Osteoblast (primary cell): Measurements from ENCODE around the gene MASP1. TPM values are rescaled to one million over a fixed set of nuclear protein-coding genes. Genes with fewer than 3 reads are reported as not detected.

Source experiments
- DNase-seq: peaks from one replicate; pipeline ENCODE4 v3.0.0; 2011; ENCODE audit warnings: low spot score, mixed read lengths; ENCODE audit not compliant: insufficient read length; ENCODE audit errors: missing footprints
- H2AFZ ChIP-seq: 2 replicates; pipeline ENCODE4 v1.6.0; 2011; ENCODE audit warnings: mild to moderate bottlenecking, low read length
- H3K27ac ChIP-seq: 2 replicates; pipeline ENCODE4 v1.5.1; 2011; ENCODE audit warnings: mild to moderate bottlenecking, low read depth, low read length, moderate library complexity
- H3K27me3 ChIP-seq: 2 replicates; pipeline ENCODE4 v1.6.0; 2012; ENCODE audit warnings: mild to moderate bottlenecking, control low read depth, inconsistent platforms, low read length, moderate library complexity; ENCODE audit not compliant: insufficient read depth
- H3K36me3 ChIP-seq: 2 replicates; pipeline ENCODE4 v1.5.1; 2011; ENCODE audit warnings: mild to moderate bottlenecking, low read length, control low read depth, moderate library complexity; ENCODE audit not compliant: insufficient read depth
- H3K4me1 ChIP-seq: 2 replicates; pipeline ENCODE4 v1.5.1; 2011; ENCODE audit warnings: mild to moderate bottlenecking, low read length, control low read depth, moderate library complexity; ENCODE audit not compliant: insufficient read depth
- H3K4me2 ChIP-seq: 2 replicates; pipeline ENCODE4 v1.6.0; 2011; ENCODE audit warnings: mild to moderate bottlenecking, low read length; ENCODE audit not compliant: insufficient read depth
- H3K4me3 ChIP-seq: fragments of 200-600 bp; sonication (generic); 3 replicates; pipeline ENCODE4 v1.5.1; 2012; ENCODE audit warnings: mild to moderate bottlenecking, low read length, inconsistent platforms; ENCODE audit not compliant: insufficient read depth
- H3K79me2 ChIP-seq: 2 replicates; pipeline ENCODE4 v1.6.0; 2012; ENCODE audit warnings: mild to moderate bottlenecking, low read length, control low read depth, inconsistent platforms; ENCODE audit not compliant: insufficient read depth
- H3K9me3 ChIP-seq: 2 replicates; pipeline ENCODE4 v1.5.1; 2011; ENCODE audit warnings: low read depth, low read length, control low read depth
- H4K20me1 ChIP-seq: 2 replicates; pipeline ENCODE4 v1.6.0; 2012; ENCODE audit warnings: mild to moderate bottlenecking, low read length, control low read depth; ENCODE audit not compliant: insufficient read depth
- total RNA-seq: library from RNA; depleted of rRNA; stranded (reverse); fragments of >200 nt; gene quantifications from 2 replicates; pipeline ENCODE4 v1.2.3, GENCODE V29; 2012
- TF ChIP-seq, protein P1 (sequence below): IDR thresholded peaks from 2 replicates; pipeline ENCODE4 v1.5.1; 2011; ENCODE audit warnings: mild to moderate bottlenecking, low read depth, low read length, moderate library complexity; ENCODE audit errors: extremely low read depth

MASP1 gene
- total RNA-seq, 1 donor, result 1.4 TPM

DNA sequence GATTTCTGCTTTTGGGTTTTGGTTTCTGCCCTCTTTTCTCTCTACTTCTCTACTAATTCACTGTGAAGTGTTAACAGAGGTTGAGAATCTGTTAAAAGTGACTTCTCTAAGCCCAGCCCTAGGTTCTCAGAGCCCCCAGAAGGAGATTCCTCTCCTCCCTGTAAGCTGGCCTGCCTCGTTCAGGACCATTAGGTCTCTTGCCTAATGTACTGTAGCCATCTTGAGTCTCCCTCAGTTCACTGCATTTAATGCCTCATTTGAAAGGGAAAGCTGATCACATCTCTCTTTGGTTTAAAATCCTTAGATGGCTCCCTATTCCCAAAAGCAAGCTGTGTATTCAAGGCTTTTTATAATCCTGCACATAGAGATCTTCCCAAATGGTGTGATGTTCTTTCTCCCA lies 77.9 kb downstream of the MASP1 start:
- Histone ChIP-seq H2AFZ (no peak overlapping the region), H3K4me1 (peaks cover 26% of the 10 kb centered on the region), H3K4me3 (no peak overlapping the region), H3K79me2 (no peaks in the 10 kb centered on the region), H3K9me3 (no peaks in the 10 kb centered on the region), H3K4me2 (no peak overlapping the region), H4K20me1 (no peaks in the 10 kb centered on the region), H3K36me3 (no peaks in the 10 kb centered on the region), H3K27ac (no peak overlapping the region), H3K27me3 (peaks cover 7% of the 10 kb centered on the region)
- DNase-seq, result no peak
- TF ChIP-seq, protein P1, sequence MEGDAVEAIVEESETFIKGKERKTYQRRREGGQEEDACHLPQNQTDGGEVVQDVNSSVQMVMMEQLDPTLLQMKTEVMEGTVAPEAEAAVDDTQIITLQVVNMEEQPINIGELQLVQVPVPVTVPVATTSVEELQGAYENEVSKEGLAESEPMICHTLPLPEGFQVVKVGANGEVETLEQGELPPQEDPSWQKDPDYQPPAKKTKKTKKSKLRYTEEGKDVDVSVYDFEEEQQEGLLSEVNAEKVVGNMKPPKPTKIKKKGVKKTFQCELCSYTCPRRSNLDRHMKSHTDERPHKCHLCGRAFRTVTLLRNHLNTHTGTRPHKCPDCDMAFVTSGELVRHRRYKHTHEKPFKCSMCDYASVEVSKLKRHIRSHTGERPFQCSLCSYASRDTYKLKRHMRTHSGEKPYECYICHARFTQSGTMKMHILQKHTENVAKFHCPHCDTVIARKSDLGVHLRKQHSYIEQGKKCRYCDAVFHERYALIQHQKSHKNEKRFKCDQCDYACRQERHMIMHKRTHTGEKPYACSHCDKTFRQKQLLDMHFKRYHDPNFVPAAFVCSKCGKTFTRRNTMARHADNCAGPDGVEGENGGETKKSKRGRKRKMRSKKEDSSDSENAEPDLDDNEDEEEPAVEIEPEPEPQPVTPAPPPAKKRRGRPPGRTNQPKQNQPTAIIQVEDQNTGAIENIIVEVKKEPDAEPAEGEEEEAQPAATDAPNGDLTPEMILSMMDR, result no peak

DNA sequence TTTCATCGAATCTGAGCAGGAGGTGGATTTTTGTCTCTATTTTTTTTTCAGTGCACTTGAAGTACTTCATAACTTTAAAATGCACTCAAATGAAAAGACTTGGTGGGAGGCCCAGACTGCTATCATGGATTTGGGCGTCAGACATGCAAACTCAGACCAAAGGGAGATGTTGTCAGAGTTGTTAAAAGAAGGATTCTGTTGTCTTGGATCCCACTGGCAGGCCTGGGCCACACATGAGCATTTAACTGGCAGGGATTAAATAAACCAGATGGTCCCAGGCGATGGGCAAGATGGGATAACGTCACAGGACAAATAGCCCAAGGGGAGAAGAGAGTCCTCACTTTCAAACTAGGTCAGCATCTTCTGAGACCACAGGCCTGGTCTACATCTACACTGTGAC lies 78.8 kb downstream of the MASP1 start:
- Histone ChIP-seq H3K27me3 (peaks cover 2% of the 10 kb centered on the region), H3K4me2 (no peak overlapping the region), H4K20me1 (no peaks in the 10 kb centered on the region), H3K27ac (no peak overlapping the region), H3K4me1 (peaks cover 35% of the 10 kb centered on the region), H3K4me3 (no peak overlapping the region), H3K9me3 (no peaks in the 10 kb centered on the region), H3K36me3 (no peaks in the 10 kb centered on the region), H2AFZ (no peak overlapping the region), H3K79me2 (no peaks in the 10 kb centered on the region)
- TF ChIP-seq, protein P1, result no peak
- DNase-seq, result no peak

DNA sequence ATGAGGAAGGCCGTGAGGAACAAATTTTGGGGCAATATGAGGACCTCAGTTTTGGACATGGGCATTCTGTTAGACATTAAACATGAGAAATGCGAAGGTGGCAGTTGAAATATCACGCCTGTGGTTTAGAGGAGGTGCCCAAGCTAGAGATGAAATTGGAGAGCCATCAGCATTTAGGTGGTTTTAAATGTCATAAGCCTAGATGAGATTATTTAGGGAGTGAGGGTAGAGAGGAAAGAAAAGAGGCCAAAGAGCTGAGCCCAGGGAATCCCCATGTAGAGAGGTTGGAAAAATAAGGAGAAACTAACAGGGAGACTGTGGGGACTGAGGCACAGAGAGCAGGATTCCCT lies 79.4 kb downstream of the MASP1 start:
- TF ChIP-seq, protein P1, result no peak
- Histone ChIP-seq H4K20me1 (no peaks in the 10 kb centered on the region), H3K4me1 (peaks cover 36% of the 10 kb centered on the region), H3K27me3 (peaks cover 2% of the 10 kb centered on the region), H3K4me2 (no peak overlapping the region), H2AFZ (no peak overlapping the region), H3K9me3 (no peaks in the 10 kb centered on the region), H3K36me3 (no peaks in the 10 kb centered on the region), H3K4me3 (no peak overlapping the region), H3K27ac (no peak overlapping the region), H3K79me2 (no peaks in the 10 kb centered on the region)
- no peak for DNase-seq

DNA sequence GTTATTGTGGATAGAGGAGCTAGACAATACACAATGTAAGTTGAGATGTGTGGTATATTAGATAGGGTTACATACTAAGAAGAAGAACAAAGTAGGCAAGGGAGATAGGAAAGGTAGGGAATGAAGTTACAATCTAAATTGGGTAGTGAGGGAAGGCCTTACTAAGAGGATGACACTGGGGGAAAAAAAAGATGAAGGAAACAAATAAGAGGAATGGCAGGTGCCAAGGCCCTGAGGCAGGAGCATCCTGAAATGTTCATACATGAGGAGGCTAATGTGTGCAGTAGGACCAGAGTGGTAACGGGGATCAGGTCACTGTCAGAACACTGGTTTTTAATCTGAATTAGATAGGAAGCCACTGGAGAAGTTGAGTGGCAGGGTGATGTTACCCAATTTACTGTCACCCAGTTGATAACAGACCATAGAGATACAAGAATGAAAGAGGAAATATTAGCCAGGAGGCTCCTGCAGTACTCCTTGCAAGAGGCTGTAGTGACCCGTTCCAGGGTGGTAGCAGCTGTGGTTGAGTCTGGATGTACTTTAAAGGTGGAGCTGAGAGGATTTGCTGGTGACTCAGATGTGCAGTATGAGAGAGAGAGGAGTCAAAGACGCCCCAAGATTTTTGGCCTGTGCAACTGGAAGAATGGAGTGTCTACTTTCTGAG lies 79.9 kb downstream of the MASP1 start:
- Histone ChIP-seq H3K79me2 (no peaks in the 10 kb centered on the region), H3K4me2 (peak overlapping the region; percentile 2), H3K27ac (no peak overlapping the region), H3K36me3 (no peaks in the 10 kb centered on the region), H3K9me3 (no peaks in the 10 kb centered on the region), H3K27me3 (peaks cover 2% of the 10 kb centered on the region), H4K20me1 (no peaks in the 10 kb centered on the region), H3K4me1 (peaks cover 36% of the 10 kb centered on the region), H3K4me3 (no peak overlapping the region), H2AFZ (no peak overlapping the region)
- DNase-seq, result no peak
- TF ChIP-seq, protein P1, result no peak
